Measurements from ENCODE around the gene RFC1. TPM values are rescaled to one million over a fixed set of nuclear protein-coding genes. Genes with fewer than 3 reads are reported as not detected.
"Not testable (repeated sequence)": the region's sequence is repeated elsewhere in the genome, so short reads cannot be mapped to it uniquely, and the experiment has no call there.

Gene RFC1
- total and polyA plus RNA-seq, 10 donors, result 8.0 to 54.9 (median 41.8) TPM

DNA sequence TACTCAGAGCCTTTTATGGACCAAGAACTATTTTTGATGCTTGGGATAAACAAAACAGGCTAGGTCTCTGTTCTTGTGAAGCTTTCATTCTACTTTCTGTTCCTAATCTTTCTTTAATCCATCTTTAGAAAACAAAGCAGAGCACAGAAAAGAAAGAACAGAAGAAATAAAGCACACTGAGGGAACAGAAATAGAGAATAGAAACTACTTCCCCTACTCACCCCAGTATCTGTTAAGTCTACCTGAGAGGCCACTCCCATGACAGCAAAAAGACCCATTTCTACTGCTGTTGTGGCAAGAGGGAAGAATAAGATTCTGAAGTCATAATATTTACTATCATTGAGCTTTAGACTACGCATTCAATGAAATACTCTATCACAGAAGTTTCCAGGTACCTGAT, 9.2 kb downstream of the RFC1 start:
- Histone ChIP-seq H3K4me3 (no peak overlapping the region), H3K27me3 (replicated peaks in 1 of 7) (no peaks in the 10 kb centered on the region), H3K4me1 (peaks cover 29 to 98% (median 83%) of the 10 kb centered on the region in 6 donors), H3K9me3 (no peaks in the 10 kb centered on the region), H3K27ac (peak overlapping the region in 7 of 8 donors; percentile 30 to 88 (median 71)), H3K36me3 (peaks cover 0 to 7% (median 2%) of the 10 kb centered on the region in 6 donors)
- TF ChIP-seq POLR2A (IDR thresholded peaks at IDR 0.05) (no peak), CTCF (IDR thresholded peaks at IDR 0.05 in 8 of 11, conservative IDR thresholded peaks at IDR 0.05 in 3 of 11) (no peak), POLR2AphosphoS5 (IDR thresholded peaks at IDR 0.05) (no peak)
- 78 to 86% (median 85%) methylated on average over 1 of the region's 1 CpG for WGBS, 5 donors
- no peak for DNase-seq
- intact Hi-C loops (cut with DNase I; ENCODE audit: low total_unique reads), result no loop called here

GRCh38 chr4:39354254-39354552, 12.0 kb downstream of the RFC1 start:
- 7 to 27% (median 20%) methylated on average over 1 of the region's 1 CpG for WGBS, 5 donors
- peak overlapping the region; percentile 73 to 91 (median 86) for H3K27ac ChIP-seq
- H3K4me3 ChIP-seq, result peak overlapping the region in 2 of 8 donors; percentile 22 to 56
- peaks cover 0 to 24% (median 17%) of the 10 kb centered on the region in 6 donors for H3K36me3 ChIP-seq
- peaks cover 0 to 15% (median 12%) of the 10 kb centered on the region in 8 donors for H3K9me3 ChIP-seq
- DNase-seq, result no peak
- no peaks in the 10 kb centered on the region for H3K27me3 ChIP-seq (replicated peaks in 1 of 7)
- H3K4me1 ChIP-seq, result peaks cover 29 to 76% (median 71%) of the 10 kb centered on the region in 6 donors
- intact Hi-C loops (cut with DNase I; ENCODE audit: low total_unique reads), result no loop called here
- TF ChIP-seq CTCF (IDR thresholded peaks at IDR 0.05 in 8 of 11, conservative IDR thresholded peaks at IDR 0.05 in 3 of 11), result no peak

- H3K27ac ChIP-seq, result peak overlapping the region; percentile 73 to 91 (median 86)
- H3K9me3 ChIP-seq, result peaks cover 0 to 16% (median 14%) of the 10 kb centered on the region in 8 donors
- no peaks in the 10 kb centered on the region for H3K27me3 ChIP-seq (replicated peaks in 1 of 7)
- peaks cover 0 to 29% (median 18%) of the 10 kb centered on the region in 6 donors for H3K36me3 ChIP-seq
- no peak for DNase-seq
- H3K4me3 ChIP-seq, result peak overlapping the region in 6 of 8 donors; percentile 6 to 56 (median 20)
- 0 to 3% (median 2%) methylated on average over 5 of the region's 5 CpGs for WGBS, 5 donors
- peaks cover 29 to 74% (median 66%) of the 10 kb centered on the region in 6 donors for H3K4me1 ChIP-seq
- TF ChIP-seq POLR2AphosphoS5 (IDR thresholded peaks at IDR 0.05), result no peak
- TF ChIP-seq POLR2A (IDR thresholded peaks at IDR 0.05), result no peak
- no peak for TF ChIP-seq CTCF (IDR thresholded peaks at IDR 0.05 in 8 of 11, conservative IDR thresholded peaks at IDR 0.05 in 3 of 11)
- intact Hi-C loops (cut with DNase I; ENCODE audit: low total_unique reads), result no loop called here
Observed at GRCh38 chr4:39353478-39354253, 12.5 kb downstream of the RFC1 start.

DNA sequence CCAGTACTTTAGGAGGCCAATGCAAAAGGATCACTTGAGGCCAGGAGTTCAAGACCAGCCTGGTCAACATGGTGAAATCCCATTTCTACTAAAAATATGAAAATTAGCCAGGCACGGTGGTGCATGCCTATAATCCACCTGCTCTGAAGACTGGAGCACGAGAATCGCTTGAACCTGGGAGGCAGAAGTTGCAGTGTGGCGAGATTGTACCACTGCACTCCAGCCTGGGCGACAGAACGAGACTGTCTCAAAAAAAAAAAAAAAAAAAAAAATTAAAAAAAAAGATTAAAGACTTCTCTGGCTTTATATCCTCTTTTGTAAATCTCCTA, 13.0 kb downstream of the RFC1 start:
- intact Hi-C loops (cut with DNase I; ENCODE audit: low total_unique reads); H3K27me3 ChIP-seq (replicated peaks in 1 of 7); DNase-seq: not testable (repeated sequence)
- WGBS, 5 donors, result 23 to 45% (median 32%) methylated on average over 6 of the region's 6 CpGs
- Histone ChIP-seq H3K4me3 (peak overlapping the region in 5 of 8 donors; percentile 6 to 56 (median 22)), H3K36me3 (peaks cover 0 to 31% (median 18%) of the 10 kb centered on the region in 6 donors), H3K4me1 (peaks cover 29 to 71% (median 61%) of the 10 kb centered on the region in 6 donors), H3K9me3 (peaks cover 0 to 16% (median 14%) of the 10 kb centered on the region in 8 donors), H3K27ac (peak overlapping the region; percentile 73 to 91 (median 86))

Data from spleen (tissue), 11 donors.